Measurements from ENCODE around the gene TNK2. TPM values are rescaled to one million over a fixed set of nuclear protein-coding genes. Genes with fewer than 3 reads are reported as not detected.

Gene TNK2
- total RNA-seq, 4 donors from 2014 or later = 6.1 to 81.2 (median 24.4) TPM

GRCh38 chr3:195854628-195855294, 53.6 kb downstream of the TNK2 start:
- intact Hi-C loops (cut with DNase I; ENCODE audit: low total_unique reads) = no loop called here
- Histone ChIP-seq H3K9me3 (no peaks in the 10 kb centered on the region), H3K4me1 (no peaks in the 10 kb centered on the region), H3K27me3 (no peaks in the 10 kb centered on the region), H3K27ac (no peak overlapping the region), H3K36me3 (no peaks in the 10 kb centered on the region), H3K4me3 (no peak overlapping the region)
- no peak for DNase-seq
- TF ChIP-seq POLR2A (IDR thresholded peaks at IDR 0.05) = no peak
- TF ChIP-seq, protein P1, sequence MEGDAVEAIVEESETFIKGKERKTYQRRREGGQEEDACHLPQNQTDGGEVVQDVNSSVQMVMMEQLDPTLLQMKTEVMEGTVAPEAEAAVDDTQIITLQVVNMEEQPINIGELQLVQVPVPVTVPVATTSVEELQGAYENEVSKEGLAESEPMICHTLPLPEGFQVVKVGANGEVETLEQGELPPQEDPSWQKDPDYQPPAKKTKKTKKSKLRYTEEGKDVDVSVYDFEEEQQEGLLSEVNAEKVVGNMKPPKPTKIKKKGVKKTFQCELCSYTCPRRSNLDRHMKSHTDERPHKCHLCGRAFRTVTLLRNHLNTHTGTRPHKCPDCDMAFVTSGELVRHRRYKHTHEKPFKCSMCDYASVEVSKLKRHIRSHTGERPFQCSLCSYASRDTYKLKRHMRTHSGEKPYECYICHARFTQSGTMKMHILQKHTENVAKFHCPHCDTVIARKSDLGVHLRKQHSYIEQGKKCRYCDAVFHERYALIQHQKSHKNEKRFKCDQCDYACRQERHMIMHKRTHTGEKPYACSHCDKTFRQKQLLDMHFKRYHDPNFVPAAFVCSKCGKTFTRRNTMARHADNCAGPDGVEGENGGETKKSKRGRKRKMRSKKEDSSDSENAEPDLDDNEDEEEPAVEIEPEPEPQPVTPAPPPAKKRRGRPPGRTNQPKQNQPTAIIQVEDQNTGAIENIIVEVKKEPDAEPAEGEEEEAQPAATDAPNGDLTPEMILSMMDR (IDR thresholded peaks at IDR 0.05) = no peak

GRCh38 chr3:195853996-195854395, 54.4 kb downstream of the TNK2 start:
- Histone ChIP-seq H3K4me1 (no peaks in the 10 kb centered on the region), H3K4me3 (no peak overlapping the region), H3K36me3 (no peaks in the 10 kb centered on the region), H3K27me3 (no peaks in the 10 kb centered on the region), H3K9me3 (no peaks in the 10 kb centered on the region), H3K27ac (no peak overlapping the region)
- intact Hi-C loops (cut with DNase I; ENCODE audit: low total_unique reads) = no loop called here
- no peak for DNase-seq
- TF ChIP-seq, protein P1 (IDR thresholded peaks at IDR 0.05) = no peak
- TF ChIP-seq POLR2A (IDR thresholded peaks at IDR 0.05) = no peak

- no peak for DNase-seq
- no peaks in the 10 kb centered on the region for H3K36me3 ChIP-seq
- intact Hi-C loops (cut with DNase I; ENCODE audit: low total_unique reads) = no loop called here
- H3K9me3 ChIP-seq = no peaks in the 10 kb centered on the region
- H3K4me3 ChIP-seq = no peak overlapping the region
- H3K27ac ChIP-seq = no peak overlapping the region
- no peaks in the 10 kb centered on the region for H3K27me3 ChIP-seq
- no peaks in the 10 kb centered on the region for H3K4me1 ChIP-seq
- TF ChIP-seq, protein P1 (IDR thresholded peaks at IDR 0.05) = no peak
- TF ChIP-seq POLR2A (IDR thresholded peaks at IDR 0.05) = no peak
These were observed 55.3 kb downstream of the TNK2 start for GRCh38 chr3:195853036-195853435.

GRCh38 chr3:195850857-195851543, 57.4 kb downstream of the TNK2 start:
- TF ChIP-seq POLR2A (IDR thresholded peaks at IDR 0.05) = no peak
- TF ChIP-seq, protein P1 (IDR thresholded peaks at IDR 0.05) = peak; percentile 99 to 100 (median 100)
- H3K27me3 ChIP-seq = no peaks in the 10 kb centered on the region
- no peaks in the 10 kb centered on the region for H3K4me1 ChIP-seq
- H3K27ac ChIP-seq = no peak overlapping the region
- H3K9me3 ChIP-seq = no peaks in the 10 kb centered on the region
- intact Hi-C loops (cut with DNase I; ENCODE audit: low total_unique reads) = no loop called here
- DNase-seq = peak; percentile 85 to 88
- H3K36me3 ChIP-seq = no peaks in the 10 kb centered on the region
- no peak overlapping the region for H3K4me3 ChIP-seq

- H3K4me1 ChIP-seq = no peaks in the 10 kb centered on the region
- no peaks in the 10 kb centered on the region for H3K9me3 ChIP-seq
- H3K4me3 ChIP-seq = no peak overlapping the region
- no peaks in the 10 kb centered on the region for H3K36me3 ChIP-seq
- no peak for DNase-seq
- intact Hi-C loops (cut with DNase I; ENCODE audit: low total_unique reads) = no loop called here
- H3K27me3 ChIP-seq = no peaks in the 10 kb centered on the region
- H3K27ac ChIP-seq = no peak overlapping the region
- TF ChIP-seq POLR2A (IDR thresholded peaks at IDR 0.05) = no peak
- TF ChIP-seq, protein P1 (IDR thresholded peaks at IDR 0.05) = no peak
These were observed 58.9 kb downstream of the TNK2 start for GRCh38 chr3:195849322-195850074.
